Suprapubic skin (tissue), 4 donors: ENCODE results near the gene PPP4C.

Source experiments
- EP300 ChIP-seq: sonication (generic); formaldehyde crosslinking; IDR thresholded peaks from one replicate; pipeline ENCODE4 v1.6.1; 2017; ENCODE audit warnings: antibody characterized with exemption
- POLR2A ChIP-seq, 2 donors: fragments of 450-650 bp; IDR thresholded peaks; one replicate each; pipeline ENCODE4 v1.6.1; 2017; ENCODE audit warnings: antibody characterized with exemption in 2 of 2, mild to moderate bottlenecking in 2 of 2, moderate library complexity in 2 of 2
- POLR2AphosphoS5 ChIP-seq, 3 donors: sonication (generic); formaldehyde crosslinking; IDR thresholded peaks; one replicate each; pipeline ENCODE4 v1.6.1; 2017; ENCODE audit warnings: antibody characterized with exemption in 3 of 3
- TF ChIP-seq, protein P1 (sequence below), 2 donors: fragments of 200-600 bp in 1 of 2; fragments of 450-650 bp in 1 of 2; sonication (generic) in 1 of 2; IDR thresholded peaks; one replicate each; pipeline ENCODE4 v1.5.1; 2016 to 2019; ENCODE audit warnings: antibody characterized with exemption in 2 of 2, mild to moderate bottlenecking in 1 of 2, moderate library complexity in 1 of 2

DNA sequence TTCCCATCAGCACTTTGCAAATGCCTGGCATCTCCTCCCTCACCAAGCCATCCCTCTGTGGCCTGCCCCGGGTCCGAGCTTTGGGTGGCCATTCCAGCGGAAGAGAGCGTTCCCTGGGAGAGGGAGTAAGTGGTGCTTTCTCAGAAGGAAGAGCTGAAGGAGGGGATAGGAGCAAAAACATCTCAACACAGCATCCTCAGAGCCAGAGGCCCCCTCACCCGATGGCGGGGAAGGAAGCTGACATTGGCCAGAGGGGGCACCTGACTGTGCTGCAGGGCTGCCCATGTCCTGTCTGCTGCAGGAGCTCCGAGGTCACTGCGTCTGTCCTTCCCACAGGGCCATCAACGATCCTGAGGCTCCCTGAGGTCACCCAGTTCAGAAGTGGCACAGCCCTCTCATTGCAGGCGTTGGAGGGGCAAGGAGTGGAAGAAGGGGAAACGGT lies 44.3 kb upstream of the PPP4C start:
- TF ChIP-seq POLR2A (IDR thresholded peaks at IDR 0.05) (no peak), POLR2AphosphoS5 (IDR thresholded peaks at IDR 0.05) (no peak), EP300 (no peak)
- TF ChIP-seq, protein P1, sequence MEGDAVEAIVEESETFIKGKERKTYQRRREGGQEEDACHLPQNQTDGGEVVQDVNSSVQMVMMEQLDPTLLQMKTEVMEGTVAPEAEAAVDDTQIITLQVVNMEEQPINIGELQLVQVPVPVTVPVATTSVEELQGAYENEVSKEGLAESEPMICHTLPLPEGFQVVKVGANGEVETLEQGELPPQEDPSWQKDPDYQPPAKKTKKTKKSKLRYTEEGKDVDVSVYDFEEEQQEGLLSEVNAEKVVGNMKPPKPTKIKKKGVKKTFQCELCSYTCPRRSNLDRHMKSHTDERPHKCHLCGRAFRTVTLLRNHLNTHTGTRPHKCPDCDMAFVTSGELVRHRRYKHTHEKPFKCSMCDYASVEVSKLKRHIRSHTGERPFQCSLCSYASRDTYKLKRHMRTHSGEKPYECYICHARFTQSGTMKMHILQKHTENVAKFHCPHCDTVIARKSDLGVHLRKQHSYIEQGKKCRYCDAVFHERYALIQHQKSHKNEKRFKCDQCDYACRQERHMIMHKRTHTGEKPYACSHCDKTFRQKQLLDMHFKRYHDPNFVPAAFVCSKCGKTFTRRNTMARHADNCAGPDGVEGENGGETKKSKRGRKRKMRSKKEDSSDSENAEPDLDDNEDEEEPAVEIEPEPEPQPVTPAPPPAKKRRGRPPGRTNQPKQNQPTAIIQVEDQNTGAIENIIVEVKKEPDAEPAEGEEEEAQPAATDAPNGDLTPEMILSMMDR (IDR thresholded peaks at IDR 0.05), result no peak
